ENCODE results near the gene TWIST2. TPM values are rescaled to one million over a fixed set of nuclear protein-coding genes. Genes with fewer than 3 reads are reported as not detected.

The TWIST2 gene
- total and polyA plus RNA-seq, 10 of the 15 experiments (the other 5 are each of a cell fraction or from before 2014, with no cell fraction given), result not detected

GRCh38 chr2:238820197-238820596, 27.7 kb upstream of the TWIST2 start:
- Histone ChIP-seq H3K4me2 (ENCODE audit: control insufficient read depth, insufficient read depth) (no peak overlapping the region), H3K9ac (ENCODE audit: control insufficient read depth, insufficient read depth, low read length) (no peak overlapping the region), H3K36me3 (ENCODE audit: control insufficient read depth in 2 of 2, insufficient read depth in 2 of 2, low read length in 1 of 2) (no peaks in the 10 kb centered on the region), H3K79me2 (ENCODE audit: control insufficient read depth, insufficient read depth, low read length) (no peaks in the 10 kb centered on the region), H3K4me1 (ENCODE audit: control insufficient read depth, insufficient read depth, low read length) (no peaks in the 10 kb centered on the region), H3K27ac (ENCODE audit: control insufficient read depth, insufficient read depth) (no peak overlapping the region), H2AFZ (ENCODE audit: control insufficient read depth, low read depth, low read length) (no peak overlapping the region), H3K9me3 (replicated peaks; ENCODE audit: control insufficient read depth, insufficient read depth, low read length) (no peaks in the 10 kb centered on the region; the same call in 2 of the 3 replicates), H3K27me3 (replicated peaks in 1 of 2; ENCODE audit: control insufficient read depth in 2 of 2, insufficient read depth in 2 of 2, low read length in 1 of 2) (no peaks in the 10 kb centered on the region), H4K20me1 (ENCODE audit: control insufficient read depth, insufficient read depth) (no peaks in the 10 kb centered on the region), H3K4me3 (no peak overlapping the region)
- POLR2A ChIA-PET, result no interaction called here
- CTCF ChIA-PET, result no interaction called here
- in situ Hi-C loops (cut with MboI) (no loop called here), intact Hi-C loops (cut with micrococcal nuclease; ENCODE audit: unreplicated experiment) (no loop called here)
- SMC1A ChIA-PET (ENCODE audit: uncharacterized antibody, unreplicated experiment), result no interaction called here
- WGBS (ENCODE audit: insufficient coverage, insufficient replicate concordance, low lambda C conversion rate, missing lambda C conversion rate), result 0% methylated on average over 1 of the region's 1 CpG
- FAIRE-seq (no peak), ATAC-seq (no peak), DNase-seq (ENCODE audit: low read depth, low spot score) (no peak)
- RAD21 ChIA-PET (ENCODE audit: unreplicated experiment), result no interaction called here
- TF ChIP-seq PAX8 (IDR thresholded peaks at IDR 0.05), result no peak
- TF ChIP-seq MEF2A (IDR thresholded peaks at IDR 0.05; ENCODE audit: insufficient read depth, low read depth, low read length), result no peak
- TF ChIP-seq CBX3 (IDR thresholded peaks at IDR 0.05; ENCODE audit: borderline replicate concordance, low read depth), result no peak
- TF ChIP-seq SREBF2 (IDR thresholded peaks at IDR 0.05; ENCODE audit: low read length), result no peak
- no peak for TF ChIP-seq BRCA1 (IDR thresholded peaks at IDR 0.05; ENCODE audit: low read depth, low read length)
- TF ChIP-seq RFX5 (IDR thresholded peaks at IDR 0.05; ENCODE audit: low read depth, low read length), result no peak
- no peak for TF ChIP-seq IRF4 (IDR thresholded peaks at IDR 0.05; ENCODE audit: low read depth, low read length)
- no peak for TF ChIP-seq PML (IDR thresholded peaks at IDR 0.05; ENCODE audit: low read length)
- no peak for TF ChIP-seq YY1 (IDR thresholded peaks at IDR 0.05; ENCODE audit: low read depth, low read length)
- TF ChIP-seq IKZF2 (IDR thresholded peaks at IDR 0.05), result no peak
- TF ChIP-seq CREB1 (IDR thresholded peaks at IDR 0.05; ENCODE audit: low read depth), result no peak
- no peak for TF ChIP-seq E4F1 (IDR thresholded peaks at IDR 0.05; ENCODE audit: borderline replicate concordance, partially characterized antibody)
- no peak for TF ChIP-seq CEBPZ (IDR thresholded peaks at IDR 0.05; ENCODE audit: low read depth, low read length)
- TF ChIP-seq SUZ12 (IDR thresholded peaks at IDR 0.05; ENCODE audit: unreplicated experiment), result no peak
- no peak for TF ChIP-seq STAT3 (IDR thresholded peaks at IDR 0.05; ENCODE audit: low read depth, low read length)
- TF ChIP-seq ATF3 (IDR thresholded peaks at IDR 0.05; ENCODE audit: borderline replicate concordance, extremely low read depth, low read depth, low read length), result no peak
- no peak for TF ChIP-seq SKIL (IDR thresholded peaks at IDR 0.05; ENCODE audit: low read depth, poor library complexity, severe bottlenecking)
- TF ChIP-seq SP1 (IDR thresholded peaks at IDR 0.05; ENCODE audit: low read depth, low read length), result no peak
- BruUV-seq (replicated peaks), result no TSS peak
